ENCODE results near the gene DNAH8.

- TF ChIP-seq EZH2 (IDR thresholded peaks at IDR 0.05; ENCODE audit: borderline replicate concordance) (no peak), CTCF (IDR thresholded peaks at IDR 0.05; ENCODE audit: poor library complexity) (no peak), EZH2phosphoT487 (IDR thresholded peaks at IDR 0.05; ENCODE audit: low read depth, severe bottlenecking, unreplicated experiment) (no peak)
Measured at GRCh38 chr6:39017547-39017880, 302.4 kb downstream of the DNAH8 start.
